ENCODE data around the gene KLF13.

KLF13 gene

GRCh38 chr15:31295658-31296057 is 31.0 kb upstream of the KLF13 start:
- no peak overlapping the region for H3K4me3 ChIP-seq (replicated peaks; ENCODE audit: low read depth, low read length)
- no peak for TF ChIP-seq CTCF (IDR thresholded peaks at IDR 0.05; ENCODE audit: low read length, missing control alignments)
- no peak for DNase-seq (ENCODE audit: low read depth)

- H3K4me3 ChIP-seq (replicated peaks; ENCODE audit: low read depth, low read length): no peak overlapping the region
- no peak for DNase-seq (ENCODE audit: low read depth)
- TF ChIP-seq CTCF (IDR thresholded peaks at IDR 0.05; ENCODE audit: low read length, missing control alignments): no peak
These were observed 30.4 kb upstream of the KLF13 start for GRCh38 chr15:31296219-31296645.

- no peak for DNase-seq (ENCODE audit: low read depth)
- H3K4me3 ChIP-seq (replicated peaks; ENCODE audit: low read depth, low read length): no peak overlapping the region
- TF ChIP-seq CTCF (IDR thresholded peaks at IDR 0.05; ENCODE audit: low read length, missing control alignments): no peak
These were observed 29.7 kb upstream of the KLF13 start for GRCh38 chr15:31296646-31297574.

GRCh38 chr15:31297575-31298456 is 28.8 kb upstream of the KLF13 start:
- TF ChIP-seq CTCF (IDR thresholded peaks at IDR 0.05; ENCODE audit: low read length, missing control alignments): no peak
- DNase-seq (ENCODE audit: low read depth): no peak
- no peak overlapping the region for H3K4me3 ChIP-seq (replicated peaks; ENCODE audit: low read depth, low read length)

GRCh38 chr15:31298707-31299172 is 27.9 kb upstream of the KLF13 start:
- no peak overlapping the region for H3K4me3 ChIP-seq (replicated peaks; ENCODE audit: low read depth, low read length)
- TF ChIP-seq CTCF (IDR thresholded peaks at IDR 0.05; ENCODE audit: low read length, missing control alignments): no peak
- DNase-seq (ENCODE audit: low read depth): no peak

GRCh38 chr15:31300208-31300661 is 26.4 kb upstream of the KLF13 start:
- no peak for TF ChIP-seq CTCF (IDR thresholded peaks at IDR 0.05; ENCODE audit: low read length, missing control alignments)
- H3K4me3 ChIP-seq (replicated peaks; ENCODE audit: low read depth, low read length): no peak overlapping the region
- no peak for DNase-seq (ENCODE audit: low read depth)

All from fibroblast of pulmonary artery (primary cell).